SU-DHL-6 (cell line): Measurements from ENCODE around the gene NOL3.

Experiments used
- H2AFZ ChIP-seq: fragments of 200-600 bp; sonication (generic); 2 replicates; pipeline ENCODE4 v1.6.1; 2014; ENCODE audit warnings: low read depth, mild to moderate bottlenecking, moderate library complexity, mixed read lengths, antibody characterized with exemption, low read length; ENCODE audit not compliant: severe bottlenecking
- H3F3A ChIP-seq: fragments of 200-600 bp; shearing (Covaris generic); 2 replicates; pipeline ENCODE4 v1.6.0; 2016; ENCODE audit warnings: antibody characterized with exemption, mild to moderate bottlenecking; ENCODE audit not compliant: insufficient read depth
- H3K27ac ChIP-seq: fragments of 200-600 bp; sonication (generic); 2 replicates; pipeline ENCODE4 v1.5.1; 2016; ENCODE audit warnings: low read depth, mild to moderate bottlenecking, low read length, moderate library complexity, mixed read lengths
- H3K27me3 ChIP-seq: fragments of 200-600 bp; sonication (generic), shearing (Covaris generic); 2 replicates; pipeline ENCODE4 v1.6.0; 2014; ENCODE audit warnings: mild to moderate bottlenecking, low read length
- H3K36me3 ChIP-seq: fragments of 200-600 bp; sonication (generic); 2 replicates; pipeline ENCODE4 v1.6.1; 2014; ENCODE audit warnings: mild to moderate bottlenecking, low read length, mixed read lengths
- H3K4me2 ChIP-seq: fragments of 300-600, 200-600 bp; shearing (Covaris generic), sonication (generic); 2 replicates; pipeline ENCODE4 v1.6.0; 2014; ENCODE audit warnings: low read length, low read depth, mild to moderate bottlenecking; ENCODE audit not compliant: poor library complexity, severe bottlenecking
- H3K4me3 ChIP-seq: fragments of 200-600 bp; sonication (generic); 2 replicates; pipeline ENCODE4 v1.5.1; 2014; ENCODE audit warnings: antibody characterized with exemption, low read length, mild to moderate bottlenecking, mixed read lengths; ENCODE audit not compliant: insufficient read depth, poor library complexity, severe bottlenecking
- H3K79me2 ChIP-seq: fragments of 200-600 bp; sonication (generic); 2 replicates; pipeline ENCODE4 v1.6.1; 2014; ENCODE audit warnings: mild to moderate bottlenecking, low read length, moderate library complexity; ENCODE audit not compliant: insufficient read depth
- H3K9ac ChIP-seq: fragments of 200-600 bp; sonication (generic); 2 replicates; pipeline ENCODE4 v1.7.0; 2014; ENCODE audit warnings: mild to moderate bottlenecking, low read length
- H3K9me2 ChIP-seq: fragments of 200-600 bp; sonication (generic); replicated peaks from 2 replicates; pipeline ENCODE4 v1.6.1; 2014; ENCODE audit warnings: low read length; ENCODE audit not compliant: insufficient read depth
- H3K9me3 ChIP-seq: fragments of 200-600 bp; sonication (generic); 2 replicates; pipeline ENCODE4 v1.6.1; 2014; ENCODE audit warnings: low read length, mixed read lengths; ENCODE audit not compliant: insufficient read depth
- H4K20me1 ChIP-seq: fragments of 200-600 bp; sonication (generic); 2 replicates; pipeline ENCODE4 v1.6.1; 2014; ENCODE audit warnings: low read depth, mild to moderate bottlenecking, antibody characterized with exemption, low read length, moderate library complexity, mixed read lengths
- CTCF ChIP-seq: fragments of 200-600 bp; sonication (generic); IDR thresholded peaks from one replicate; pipeline ENCODE4 v1.5.1; 2017; ENCODE audit warnings: antibody characterized with exemption, mild to moderate bottlenecking, low read length, moderate library complexity; ENCODE audit not compliant: insufficient read depth, poor library complexity, severe bottlenecking
- EZH2phosphoT487 ChIP-seq: fragments of 200-600 bp; sonication (generic), shearing (Covaris generic); conservative IDR thresholded peaks from 2 replicates; pipeline ENCODE4 v1.6.1; 2018; ENCODE audit warnings: mild to moderate bottlenecking, antibody characterized with exemption, low read length, moderate library complexity, mixed read lengths

Gene NOL3

GRCh38 chr16:67173808-67174705 is 3.7 kb downstream of the NOL3 start:
- Histone ChIP-seq H3K36me3 (no peaks in the 10 kb centered on the region), H3K4me3 (peak overlapping the region; percentile 32), H3K4me2 (peak overlapping the region; percentile 51), H3K79me2 (no peaks in the 10 kb centered on the region), H3K9me2 (no peaks in the 10 kb centered on the region), H3K9me3 (no peaks in the 10 kb centered on the region), H4K20me1 (no peaks in the 10 kb centered on the region), H3K9ac (peak overlapping the region; percentile 29), H3K27ac (no peak overlapping the region), H3F3A (no peaks in the 10 kb centered on the region), H2AFZ (peak overlapping the region; percentile 5), H3K27me3 (no peaks in the 10 kb centered on the region)
- TF ChIP-seq EZH2phosphoT487 (no peak), CTCF (no peak)

GRCh38 chr16:67174706-67175231 is 4.4 kb downstream of the NOL3 start:
- Histone ChIP-seq H4K20me1 (no peaks in the 10 kb centered on the region), H3K9me3 (no peaks in the 10 kb centered on the region), H3K27me3 (no peaks in the 10 kb centered on the region), H3K4me3 (no peak overlapping the region), H3K9me2 (no peaks in the 10 kb centered on the region), H3K27ac (no peak overlapping the region), H3F3A (no peaks in the 10 kb centered on the region), H3K4me2 (peak overlapping the region; percentile 51), H2AFZ (no peak overlapping the region), H3K36me3 (no peaks in the 10 kb centered on the region), H3K9ac (peak overlapping the region; percentile 29; the same call in 1 of the 2 replicates), H3K79me2 (no peaks in the 10 kb centered on the region)
- TF ChIP-seq CTCF (no peak), EZH2phosphoT487 (no peak)

- Histone ChIP-seq H3F3A (no peaks in the 10 kb centered on the region), H3K36me3 (no peaks in the 10 kb centered on the region), H3K79me2 (no peaks in the 10 kb centered on the region), H3K9me2 (no peaks in the 10 kb centered on the region), H2AFZ (no peak overlapping the region), H4K20me1 (no peaks in the 10 kb centered on the region), H3K27me3 (no peaks in the 10 kb centered on the region), H3K4me3 (no peak overlapping the region), H3K27ac (no peak overlapping the region), H3K9me3 (no peaks in the 10 kb centered on the region), H3K9ac (no peak overlapping the region), H3K4me2 (no peak overlapping the region)
- TF ChIP-seq CTCF (no peak), EZH2phosphoT487 (no peak)
Measured at GRCh38 chr16:67176662-67177061, 6.3 kb downstream of the NOL3 start.
